Activated CD4-positive, alpha-beta T cell treated with anti-CD3 and anti-CD28 coated beads for 48 hours (primary cell): ENCODE data around the gene TUBB4B.

Experiments
- DNase-seq: peaks from one replicate; pipeline ENCODE4 v3.0.0-alpha.2; 2020

TUBB4B gene

GRCh38 chr9:137226338-137227053, 14.6 kb upstream of the TUBB4B start:
- DNase-seq: no peak

DNA sequence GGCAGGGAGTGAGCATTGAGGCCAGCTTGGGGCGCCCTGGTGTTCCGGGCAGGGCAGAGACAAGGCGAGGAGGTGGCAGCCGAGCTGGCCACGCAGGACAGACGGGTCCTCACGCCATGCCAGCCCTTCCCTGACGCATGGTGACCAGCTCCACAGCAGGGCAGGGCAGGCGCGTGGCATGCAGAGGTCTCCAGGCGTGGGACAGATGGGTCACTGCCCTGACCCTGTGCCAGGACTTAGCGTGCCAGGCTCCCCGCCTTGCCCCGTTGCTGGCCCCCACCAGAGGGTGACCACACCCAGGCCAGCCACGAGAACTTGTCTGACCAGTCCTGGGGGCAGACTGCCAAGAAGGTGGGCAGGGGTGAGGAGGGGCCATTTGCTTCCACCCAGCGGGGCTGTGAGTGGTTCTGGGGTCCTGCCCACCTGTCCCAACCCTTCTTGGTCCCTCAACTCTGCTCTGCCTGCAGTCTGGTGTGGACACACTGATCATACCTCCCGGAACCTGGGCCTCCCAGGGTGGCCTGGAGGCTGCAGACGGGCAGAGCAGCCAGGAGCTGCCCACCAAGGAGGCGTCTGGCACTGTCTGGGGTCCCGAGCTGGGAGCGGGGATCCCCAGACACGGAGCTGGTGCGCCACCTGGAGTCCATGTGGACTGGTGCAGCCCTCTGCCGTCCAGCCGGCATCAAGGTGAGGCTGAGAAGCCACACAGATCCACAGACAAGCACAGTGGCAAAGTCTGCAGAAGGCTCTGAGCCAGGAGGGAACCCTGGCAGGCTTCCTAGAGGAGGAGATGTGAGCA, 13.8 kb upstream of the TUBB4B start, which contains the start of gene RNF224:
Gene RNF224 (plus strand): TSS at position 449 of the 799 bp plus-strand sequence. CDS start 834 bp downstream, outside the sequence.
- DNase-seq: peak; percentile 90

GRCh38 chr9:137227853-137228505, 13.1 kb upstream of the TUBB4B start:
- no peak for DNase-seq

- DNase-seq: no peak
Observed at GRCh38 chr9:137228506-137228967, 12.6 kb upstream of the TUBB4B start.

- no peak for DNase-seq
Observed at GRCh38 chr9:137228968-137229896, 11.9 kb upstream of the TUBB4B start.

DNA sequence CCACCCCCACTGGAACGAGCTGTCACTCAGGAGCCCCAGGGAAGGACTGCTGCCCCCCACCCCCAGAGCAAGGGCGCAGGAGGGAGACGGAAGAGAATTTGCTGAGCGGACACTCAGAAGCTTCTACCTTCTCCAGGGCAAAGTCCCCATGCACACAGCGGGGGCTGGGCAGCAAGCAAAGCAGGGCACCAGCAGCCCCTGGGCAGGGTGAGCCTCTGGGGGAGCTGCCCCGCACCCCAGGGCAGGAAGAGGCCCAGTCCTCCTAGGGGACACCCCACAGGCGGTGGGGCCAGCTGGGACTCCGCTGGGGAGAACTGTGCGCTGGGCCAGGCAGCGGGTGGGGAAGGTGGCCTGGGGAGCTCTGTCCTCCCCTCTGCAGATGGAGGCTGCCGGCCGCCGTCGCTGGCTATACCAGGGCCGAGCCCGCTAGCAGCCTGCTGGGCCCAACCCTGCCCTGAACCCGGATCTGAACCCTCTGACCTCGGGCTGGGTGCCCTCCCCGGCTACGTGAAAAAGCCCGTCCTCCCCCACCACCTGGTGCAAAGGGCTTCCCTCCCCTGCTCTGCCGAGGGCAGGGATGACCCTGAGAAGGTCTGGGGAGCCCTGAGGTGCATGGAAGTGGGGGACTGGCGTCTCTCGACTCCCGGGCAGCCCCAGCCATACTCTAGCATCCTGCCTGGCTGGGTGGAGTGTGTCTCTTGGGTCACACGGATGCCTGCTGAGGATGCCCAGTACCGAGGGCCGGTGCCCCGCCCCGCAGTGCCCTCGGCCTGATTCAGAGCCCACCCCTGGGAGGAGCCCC, 11.0 kb upstream of the TUBB4B start:
- no peak for DNase-seq

- no peak for DNase-seq
Observed at GRCh38 chr9:137230705-137231371, 10.2 kb upstream of the TUBB4B start, which contains the start of gene SLC34A3. TSS of gene SLC34A3 (plus strand) at chr9:137230901. CDS start at chr9:137231703, 802 bp downstream.

- no peak for DNase-seq
Observed at GRCh38 chr9:137231372-137232039, 9.6 kb upstream of the TUBB4B start.

DNA sequence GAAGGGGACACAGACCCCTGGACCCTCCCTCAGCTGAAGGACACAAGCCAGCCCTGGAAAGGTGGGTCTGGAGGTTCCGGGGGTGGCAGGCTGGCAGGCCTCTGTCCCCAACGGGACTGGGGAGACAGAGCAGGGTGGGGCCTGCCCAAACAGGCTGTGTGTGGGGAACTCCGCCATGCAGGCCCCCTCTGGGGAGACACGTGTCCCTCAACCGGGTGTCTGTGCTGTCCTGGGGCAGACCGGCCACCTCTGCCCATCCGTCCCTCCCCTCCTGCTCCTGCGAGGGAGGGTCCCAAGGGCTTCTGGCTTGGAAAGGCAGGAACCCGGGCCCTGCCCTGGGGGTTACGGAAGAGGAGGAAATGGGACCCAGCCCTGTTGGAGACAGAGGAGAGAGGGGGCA, 9.0 kb upstream of the TUBB4B start:
- no peak for DNase-seq

GRCh38 chr9:137232510-137232909, 8.6 kb upstream of the TUBB4B start:
- DNase-seq: no peak

GRCh38 chr9:137233143-137233980, 7.7 kb upstream of the TUBB4B start:
- DNase-seq: no peak

DNA sequence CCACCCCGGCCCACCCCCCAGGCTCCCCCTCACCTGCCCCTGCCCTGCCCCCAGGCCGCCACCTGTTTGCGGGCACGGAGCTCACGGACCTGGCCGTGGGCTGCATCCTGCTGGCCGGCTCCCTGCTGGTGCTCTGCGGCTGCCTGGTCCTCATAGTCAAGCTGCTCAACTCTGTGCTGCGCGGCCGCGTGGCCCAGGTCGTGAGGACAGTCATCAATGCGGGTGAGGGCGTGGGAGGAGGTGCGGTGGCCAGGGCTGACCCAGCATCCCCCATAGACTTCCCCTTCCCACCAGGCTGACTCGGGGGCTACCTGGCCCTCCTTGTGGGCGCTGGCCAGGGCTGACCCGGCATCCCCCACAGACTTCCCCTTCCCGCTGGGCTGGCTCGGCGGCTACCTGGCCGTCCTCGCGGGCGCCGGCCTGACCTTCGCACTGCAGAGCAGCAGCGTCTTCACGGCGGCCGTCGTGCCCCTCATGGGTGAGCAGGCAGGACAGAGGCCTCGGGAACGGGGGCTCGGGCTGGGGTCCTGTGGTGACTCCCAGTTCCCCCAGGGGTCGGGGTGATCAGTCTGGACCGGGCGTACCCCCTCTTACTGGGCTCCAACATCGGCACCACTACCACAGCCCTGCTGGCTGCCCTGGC, 6.9 kb upstream of the TUBB4B start:
- no peak for DNase-seq

DNA sequence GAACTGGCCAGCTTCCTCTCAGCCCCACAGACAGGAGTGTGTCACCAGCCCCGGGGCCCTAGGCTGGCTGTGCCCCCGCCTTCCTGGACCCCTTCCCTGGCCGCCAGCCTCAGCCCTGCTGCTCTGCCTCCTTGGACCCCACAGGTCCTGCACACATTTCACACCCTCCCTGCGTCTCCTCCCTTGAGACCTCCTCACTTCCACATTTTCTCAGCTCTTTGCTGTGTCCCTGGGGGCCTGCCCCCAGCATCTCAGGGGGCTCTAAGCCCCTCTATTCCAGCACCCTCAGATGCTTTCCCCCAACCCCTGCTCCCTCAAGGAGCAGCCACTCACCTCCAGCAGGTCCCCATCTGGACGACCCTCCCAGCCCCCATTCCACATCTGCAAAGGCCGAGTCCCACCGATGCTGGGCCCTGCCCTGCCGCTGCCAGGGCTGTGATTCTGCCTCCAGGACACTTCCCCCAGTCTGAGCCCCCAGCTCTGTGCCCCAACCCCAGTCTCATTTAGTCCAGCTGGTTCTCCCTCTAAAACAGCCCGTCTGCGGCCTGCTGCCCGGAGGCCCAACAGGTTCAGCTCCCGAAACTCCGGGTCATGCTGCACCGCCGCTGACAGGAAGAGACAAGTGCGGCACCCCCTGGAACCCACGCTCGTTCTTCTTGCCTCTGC, 6.2 kb upstream of the TUBB4B start:
- no peak for DNase-seq

DNA sequence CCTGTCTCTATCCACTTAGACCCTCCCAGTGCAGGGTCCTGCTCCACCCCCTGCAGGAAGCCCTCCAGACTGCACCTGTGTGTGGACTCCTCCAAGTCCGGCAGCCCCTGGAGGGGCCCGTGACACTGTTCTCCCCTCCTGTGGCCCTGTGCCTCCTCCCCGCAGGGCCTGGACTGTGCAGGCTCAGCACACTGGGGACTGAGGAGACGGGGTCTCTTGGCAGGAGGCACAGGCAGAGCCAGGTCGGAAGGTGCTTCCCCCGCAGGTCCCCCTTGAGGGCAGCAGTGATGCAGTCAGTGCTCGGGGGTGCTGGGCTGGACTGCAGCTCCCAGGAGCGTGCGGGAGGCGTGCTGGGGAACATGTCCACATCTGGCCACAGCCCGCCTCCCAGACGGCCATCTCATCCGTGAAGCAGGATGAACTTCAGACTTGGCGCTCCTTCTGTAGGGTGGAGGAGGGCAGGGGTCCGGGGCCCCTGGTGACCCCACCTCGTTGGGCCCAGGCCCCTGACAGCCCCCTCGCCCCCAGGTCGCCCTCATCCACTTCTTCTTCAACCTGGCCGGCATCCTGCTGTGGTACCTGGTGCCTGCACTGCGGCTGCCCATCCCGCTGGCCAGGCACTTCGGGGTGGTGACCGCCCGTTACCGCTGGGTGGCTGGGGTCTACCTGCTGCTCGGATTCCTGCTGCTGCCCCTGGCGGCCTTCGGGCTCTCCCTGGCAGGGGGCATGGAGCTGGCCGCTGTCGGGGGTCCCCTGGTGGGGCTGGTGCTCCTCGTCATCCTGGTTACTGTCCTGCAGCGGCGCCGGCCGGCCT, 5.5 kb upstream of the TUBB4B start:
- no peak for DNase-seq

GRCh38 chr9:137236238-137236935, 4.7 kb upstream of the TUBB4B start:
- peak; percentile 95 for DNase-seq

GRCh38 chr9:137236936-137237421, 4.1 kb upstream of the TUBB4B start:
- DNase-seq: no peak
